Stimulated activated memory B cell treated with anti-CD40 and anti-IgM and Interleukin-4, amounts not matched to agents 10 μg/mL and 1 μg/mL and 100 μg/mL, for 72 hours (primary cell): ENCODE results near the gene DNAH7.

ENCODE experiments used
- ATAC-seq: fragments of 150-1000 bp; cut with Tn5 transposase; 2 replicates; pipeline ENCODE4 v1.10.0; 2021
- H3K27ac Mint-ChIP-seq: one replicate; pipeline ENCODE4 v1.8.0; 2022; ENCODE audit warnings: mild to moderate bottlenecking, mixed read lengths
- H3K27me3 Mint-ChIP-seq: one replicate; pipeline ENCODE4 v1.8.0; 2022; ENCODE audit warnings: mixed read lengths
- H3K36me3 Mint-ChIP-seq: one replicate; pipeline ENCODE4 v1.8.0; 2022; ENCODE audit warnings: mixed read lengths
- H3K4me1 Mint-ChIP-seq: one replicate; pipeline ENCODE4 v1.8.0; 2022; ENCODE audit warnings: mixed read lengths
- H3K4me3 Mint-ChIP-seq: one replicate; pipeline ENCODE4 v1.8.0; 2022; ENCODE audit warnings: mild to moderate bottlenecking, moderate library complexity, mixed read lengths
- H3K9me3 Mint-ChIP-seq: one replicate; pipeline ENCODE4 v1.8.0; 2022; ENCODE audit warnings: mixed read lengths

DNAH7 gene

DNA sequence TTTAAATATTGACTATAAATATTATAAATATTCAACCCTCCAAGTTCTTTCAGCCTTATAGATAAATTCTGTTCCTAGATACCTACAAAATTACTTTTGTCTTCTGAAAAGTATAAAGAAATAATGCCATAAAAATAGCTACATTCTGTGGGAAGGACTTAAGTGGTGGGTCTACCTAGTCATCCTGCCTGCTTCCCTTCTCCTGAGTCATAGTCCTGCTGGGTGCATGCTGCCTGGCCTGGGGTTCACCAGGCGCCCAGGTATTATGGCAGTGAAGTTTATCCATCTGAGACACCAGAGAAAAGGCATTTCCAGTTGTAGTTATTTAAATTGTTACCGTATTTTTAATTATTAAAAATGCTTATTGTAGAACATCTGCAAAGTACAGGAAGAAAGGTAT is 244.2 kb downstream of the DNAH7 start:
- Mint-ChIP-seq H3K27me3 (no peaks in the 10 kb centered on the region), H3K36me3 (no peaks in the 10 kb centered on the region), H3K4me3 (no peak overlapping the region), H3K4me1 (no peaks in the 10 kb centered on the region), H3K9me3 (no peaks in the 10 kb centered on the region), H3K27ac (no peak overlapping the region)
- ATAC-seq = no peak

DNA sequence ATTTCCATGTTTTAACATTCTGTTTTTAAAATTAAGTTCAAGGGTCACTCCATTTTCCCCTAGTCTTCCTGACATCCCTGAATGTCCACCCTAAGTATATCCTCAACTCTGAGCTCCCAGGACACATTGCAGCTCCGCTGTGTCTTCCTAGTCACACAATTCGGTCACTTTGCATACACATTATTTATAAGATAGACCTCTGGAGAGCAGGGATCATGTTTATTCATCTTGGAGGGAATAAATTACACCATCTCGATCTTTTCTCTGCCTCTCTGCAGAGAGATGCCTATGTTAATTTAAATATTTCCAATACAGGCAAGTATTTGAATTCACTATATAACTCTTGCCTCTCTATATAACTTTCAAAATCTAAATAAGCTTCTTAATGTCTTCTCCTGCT is 245.4 kb downstream of the DNAH7 start:
- H3K4me3 Mint-ChIP-seq = no peak overlapping the region
- H3K27ac Mint-ChIP-seq = no peak overlapping the region
- no peaks in the 10 kb centered on the region for H3K27me3 Mint-ChIP-seq
- H3K9me3 Mint-ChIP-seq = no peaks in the 10 kb centered on the region
- no peak for ATAC-seq
- no peaks in the 10 kb centered on the region for H3K36me3 Mint-ChIP-seq
- H3K4me1 Mint-ChIP-seq = no peaks in the 10 kb centered on the region

DNA sequence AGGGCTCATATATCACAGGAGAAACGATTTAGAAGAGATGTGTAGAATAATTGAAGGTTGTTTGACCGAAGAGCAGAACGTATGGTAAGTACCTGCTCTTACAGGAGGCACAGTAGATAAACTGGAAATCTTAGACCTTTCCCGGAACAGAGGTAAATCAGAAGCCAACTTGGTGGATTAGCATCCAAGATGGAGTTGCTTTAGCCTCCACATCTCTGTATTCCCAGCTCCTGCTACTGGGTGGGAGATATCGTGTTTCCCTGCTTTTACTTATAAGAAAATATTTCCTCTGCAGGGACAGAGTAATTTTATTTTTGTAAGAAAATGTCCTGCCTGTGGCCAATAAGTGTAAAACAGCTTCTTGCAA is 247.1 kb downstream of the DNAH7 start:
- no peaks in the 10 kb centered on the region for H3K9me3 Mint-ChIP-seq
- no peaks in the 10 kb centered on the region for H3K4me1 Mint-ChIP-seq
- H3K27me3 Mint-ChIP-seq = no peaks in the 10 kb centered on the region
- no peak for ATAC-seq
- H3K36me3 Mint-ChIP-seq = no peaks in the 10 kb centered on the region
- H3K27ac Mint-ChIP-seq = no peak overlapping the region
- no peak overlapping the region for H3K4me3 Mint-ChIP-seq

DNA sequence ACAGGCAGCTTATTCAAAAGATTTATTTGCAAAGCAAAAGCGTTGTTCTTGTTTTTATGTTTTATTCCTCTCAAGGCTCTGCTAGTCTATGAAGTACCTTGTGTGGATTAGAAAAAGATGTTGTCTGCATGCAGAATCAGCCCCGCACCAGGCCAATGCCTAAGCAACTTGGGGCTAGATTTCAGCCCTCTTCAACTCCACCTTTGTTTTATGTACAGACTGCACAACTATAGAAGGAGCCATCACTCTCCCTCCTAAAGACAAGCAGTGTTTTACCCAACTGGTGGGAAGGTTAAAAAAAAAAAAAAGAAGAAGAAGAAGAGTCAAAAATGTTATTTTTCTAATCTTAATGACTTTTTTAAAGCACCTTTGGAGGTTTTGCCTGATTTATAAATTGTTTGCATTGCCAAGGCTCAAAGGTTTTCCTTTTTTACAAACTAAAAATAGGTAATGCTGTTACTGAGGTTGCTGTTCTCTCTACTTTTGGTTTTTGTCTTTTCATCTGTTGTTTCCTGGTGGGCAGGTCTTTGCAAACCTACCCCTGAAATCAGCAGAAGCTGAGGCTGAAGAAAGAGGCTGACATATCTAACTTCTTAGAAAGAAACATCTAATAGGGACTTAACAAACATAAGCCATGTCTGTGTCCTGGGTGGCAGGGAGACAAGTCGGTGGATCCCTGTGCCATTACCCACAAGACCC is 247.6 kb downstream of the DNAH7 start:
- no peaks in the 10 kb centered on the region for H3K4me1 Mint-ChIP-seq
- H3K27ac Mint-ChIP-seq = no peak overlapping the region
- no peaks in the 10 kb centered on the region for H3K27me3 Mint-ChIP-seq
- no peak for ATAC-seq
- H3K4me3 Mint-ChIP-seq = no peak overlapping the region
- no peaks in the 10 kb centered on the region for H3K9me3 Mint-ChIP-seq
- no peaks in the 10 kb centered on the region for H3K36me3 Mint-ChIP-seq

DNA sequence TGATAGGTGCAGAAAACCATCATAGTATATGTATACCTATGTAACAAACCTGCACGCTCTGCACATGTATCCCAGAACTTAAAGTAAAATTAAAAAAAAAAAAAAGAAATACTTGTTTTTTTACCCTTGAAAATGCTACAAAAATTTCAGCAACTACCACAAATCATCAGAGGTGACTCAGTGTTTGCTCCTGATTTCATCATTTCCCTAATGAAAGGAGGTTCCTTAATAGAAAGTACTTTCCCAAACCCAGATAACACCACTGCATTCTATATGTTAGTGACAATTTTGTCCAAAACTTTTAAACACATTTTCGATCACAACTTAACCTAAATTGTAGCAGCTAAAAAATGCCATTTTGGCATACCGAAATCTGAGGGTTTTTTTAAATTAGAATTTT is 248.3 kb downstream of the DNAH7 start:
- no peaks in the 10 kb centered on the region for H3K27me3 Mint-ChIP-seq
- ATAC-seq = no peak
- no peak overlapping the region for H3K27ac Mint-ChIP-seq
- no peaks in the 10 kb centered on the region for H3K4me1 Mint-ChIP-seq
- no peaks in the 10 kb centered on the region for H3K36me3 Mint-ChIP-seq
- no peak overlapping the region for H3K4me3 Mint-ChIP-seq
- H3K9me3 Mint-ChIP-seq = no peaks in the 10 kb centered on the region

DNA sequence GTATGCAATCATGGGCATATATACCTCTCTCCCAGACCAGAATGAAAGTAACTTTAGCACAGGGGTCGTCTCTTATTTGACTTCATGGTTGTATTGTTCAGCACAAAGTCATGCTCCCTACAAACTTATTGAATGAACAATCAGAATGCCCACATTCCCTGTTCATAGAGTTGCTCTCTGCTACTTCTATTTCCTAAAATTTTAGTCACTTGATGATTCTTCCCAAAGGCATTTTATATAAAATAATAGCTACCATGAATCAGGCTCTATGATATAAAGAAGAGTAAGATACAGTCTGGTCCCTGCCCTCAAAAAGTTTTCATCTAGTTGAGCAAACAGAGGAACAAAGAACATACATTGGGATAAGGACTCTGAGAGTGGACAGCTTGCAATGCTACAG is 249.4 kb downstream of the DNAH7 start:
- H3K27me3 Mint-ChIP-seq = no peaks in the 10 kb centered on the region

DNA sequence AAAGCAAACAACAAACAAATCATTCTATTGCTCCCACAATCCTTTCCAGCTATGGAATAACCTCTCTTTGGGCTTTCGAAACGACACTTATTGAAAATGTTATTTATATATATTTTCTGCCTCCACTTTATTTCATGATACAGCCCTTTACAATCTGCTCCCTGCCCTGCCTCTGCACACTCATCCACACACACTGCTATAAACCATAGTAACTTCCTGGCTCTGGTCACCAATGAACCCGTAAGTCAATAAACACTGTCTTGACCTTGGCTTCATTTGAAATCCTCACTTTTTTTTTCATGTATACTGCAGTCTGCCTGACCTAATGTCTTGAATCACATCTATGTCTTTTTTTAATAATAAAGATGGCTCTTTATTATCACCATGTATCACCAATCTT is 250.1 kb downstream of the DNAH7 start:
- Mint-ChIP-seq H3K27me3 (no peaks in the 10 kb centered on the region), H3K27ac (no peak overlapping the region), H3K4me1 (no peaks in the 10 kb centered on the region), H3K36me3 (no peaks in the 10 kb centered on the region), H3K9me3 (no peaks in the 10 kb centered on the region), H3K4me3 (no peak overlapping the region)
- no peak for ATAC-seq

More for the DNA sequence above, 249.4 kb downstream of the DNAH7 start:
- Mint-ChIP-seq H3K27ac (no peak overlapping the region), H3K4me3 (no peak overlapping the region), H3K36me3 (no peaks in the 10 kb centered on the region), H3K9me3 (no peaks in the 10 kb centered on the region), H3K4me1 (no peaks in the 10 kb centered on the region)
- ATAC-seq = no peak

DNA sequence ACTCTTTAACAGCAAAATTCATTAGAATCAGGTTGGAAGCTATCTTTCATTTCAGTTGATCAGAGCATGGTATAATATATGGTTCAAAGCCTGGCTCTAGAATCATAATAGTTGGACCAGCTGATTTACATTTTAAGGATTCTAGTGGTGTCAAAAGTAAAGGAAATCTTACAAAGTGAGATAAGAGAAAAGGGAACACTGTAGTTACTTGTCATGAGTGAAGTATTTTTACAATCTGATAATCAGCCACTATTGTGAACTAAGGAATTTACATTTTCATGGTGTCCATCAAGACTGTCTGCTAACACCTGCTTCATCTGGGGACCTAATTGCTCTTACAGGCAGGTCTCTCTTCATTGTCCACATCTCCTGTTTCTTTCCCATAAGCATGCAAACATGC is 250.5 kb downstream of the DNAH7 start:
- Mint-ChIP-seq H3K27ac (no peak overlapping the region), H3K36me3 (no peaks in the 10 kb centered on the region)

DNA sequence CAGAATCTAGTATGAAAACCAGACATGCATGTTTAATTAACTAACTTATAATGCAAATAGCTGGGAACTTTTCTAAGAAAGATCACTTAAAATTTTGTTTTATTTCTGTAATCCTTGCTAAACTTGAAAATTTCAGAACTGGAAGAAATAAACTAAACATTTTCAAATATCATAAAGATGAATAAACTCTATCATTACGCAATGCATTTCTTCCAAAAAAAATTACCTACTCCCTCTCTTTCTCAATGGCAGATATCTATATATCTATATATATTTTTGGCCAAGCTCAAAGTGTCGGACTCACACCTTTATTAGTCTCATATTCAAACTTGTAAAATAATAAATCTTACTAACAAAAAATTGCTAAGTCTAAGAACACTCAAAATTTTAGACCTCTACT is 253.6 kb downstream of the DNAH7 start:
- Mint-ChIP-seq H3K36me3 (no peaks in the 10 kb centered on the region), H3K27me3 (no peaks in the 10 kb centered on the region), H3K27ac (no peak overlapping the region), H3K4me1 (no peaks in the 10 kb centered on the region), H3K9me3 (no peaks in the 10 kb centered on the region), H3K4me3 (no peak overlapping the region)
- no peak for ATAC-seq

More for the DNA sequence above, 250.5 kb downstream of the DNAH7 start:
- H3K4me3 Mint-ChIP-seq = no peak overlapping the region
- H3K4me1 Mint-ChIP-seq = no peaks in the 10 kb centered on the region
- H3K27me3 Mint-ChIP-seq = no peaks in the 10 kb centered on the region
- no peaks in the 10 kb centered on the region for H3K9me3 Mint-ChIP-seq
- no peak for ATAC-seq

DNA sequence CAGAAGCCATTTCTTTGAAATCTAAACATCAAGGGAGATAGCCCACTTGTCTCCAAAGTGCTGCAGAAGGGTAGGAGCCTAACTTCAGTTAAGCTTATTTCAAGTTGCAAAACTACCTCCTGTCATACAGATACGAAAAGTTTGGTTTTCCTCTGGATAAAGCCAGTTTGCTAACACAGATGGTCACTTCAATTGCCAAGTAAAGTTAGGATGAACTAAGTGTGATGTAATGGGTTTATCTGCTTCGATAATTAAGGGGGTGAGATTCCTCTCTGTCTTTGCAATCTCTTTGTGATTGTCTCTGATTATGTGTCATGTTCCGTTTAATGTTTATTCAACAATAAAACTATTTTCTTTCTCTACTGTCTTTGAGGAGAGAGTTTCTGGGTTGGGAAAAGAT is 255.2 kb downstream of the DNAH7 start:
- Mint-ChIP-seq H3K27ac (no peak overlapping the region), H3K9me3 (no peaks in the 10 kb centered on the region), H3K27me3 (no peaks in the 10 kb centered on the region), H3K36me3 (no peaks in the 10 kb centered on the region), H3K4me1 (no peaks in the 10 kb centered on the region), H3K4me3 (no peak overlapping the region)
- no peak for ATAC-seq

DNA sequence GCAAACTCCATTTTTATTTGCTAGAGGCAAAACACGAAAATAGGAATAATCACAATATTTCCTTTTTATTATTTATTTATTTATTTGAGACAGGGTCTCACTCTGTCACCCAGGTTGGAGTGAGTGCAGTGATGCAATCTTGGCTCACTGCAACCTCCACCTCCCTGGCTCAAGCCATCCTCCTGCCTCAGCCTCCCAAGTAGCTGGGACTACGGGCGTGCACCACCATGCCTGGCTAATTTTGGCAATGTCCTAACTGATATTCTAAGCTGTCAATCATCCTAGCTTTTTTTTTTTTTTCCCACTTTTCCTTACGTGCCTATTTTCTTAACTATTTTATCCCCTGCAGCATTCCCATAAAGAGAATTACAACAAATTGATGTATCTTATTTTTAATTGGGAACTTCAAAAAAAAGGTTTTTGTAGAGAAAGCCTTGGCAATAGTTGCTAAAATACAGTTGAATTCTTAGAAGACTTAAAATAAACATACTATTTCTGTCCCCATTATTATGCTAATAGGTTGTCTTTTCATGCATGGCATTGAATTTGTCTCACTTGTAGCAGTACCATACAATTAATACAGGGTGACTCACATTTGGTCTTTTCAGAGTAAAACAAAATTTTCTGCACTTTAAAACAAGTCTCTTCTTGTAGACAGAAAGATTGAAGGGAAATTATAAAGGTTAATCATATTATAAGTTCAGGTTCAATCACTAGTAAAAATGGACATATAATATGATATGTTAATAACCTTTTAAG is 258.1 kb downstream of the DNAH7 start:
- H3K27ac Mint-ChIP-seq = no peak overlapping the region
- no peaks in the 10 kb centered on the region for H3K4me1 Mint-ChIP-seq
- no peaks in the 10 kb centered on the region for H3K27me3 Mint-ChIP-seq
- H3K9me3 Mint-ChIP-seq = no peaks in the 10 kb centered on the region
- no peak overlapping the region for H3K4me3 Mint-ChIP-seq
- ATAC-seq = no peak
- H3K36me3 Mint-ChIP-seq = no peaks in the 10 kb centered on the region

DNA sequence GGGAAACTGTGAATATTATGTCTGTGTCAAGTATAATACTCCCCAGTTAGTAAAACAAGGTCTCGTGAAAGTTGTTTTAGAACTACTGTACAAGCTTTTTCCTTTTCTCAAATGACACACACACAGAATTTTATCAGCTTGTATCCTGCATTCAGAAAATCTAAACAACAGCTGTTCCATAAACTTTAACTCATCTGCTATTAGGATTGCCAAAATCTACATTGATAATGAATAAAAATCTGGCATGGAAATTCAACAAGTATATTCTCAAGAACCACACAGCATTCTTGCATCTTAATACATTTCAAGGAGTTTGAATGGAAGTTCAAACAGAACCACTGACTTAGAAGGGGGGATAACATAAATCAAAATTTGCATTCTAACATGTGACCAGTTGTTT is 260.4 kb downstream of the DNAH7 start:
- H3K9me3 Mint-ChIP-seq = no peaks in the 10 kb centered on the region
- H3K4me1 Mint-ChIP-seq = no peaks in the 10 kb centered on the region
- H3K27me3 Mint-ChIP-seq = no peaks in the 10 kb centered on the region
- ATAC-seq = no peak
- H3K36me3 Mint-ChIP-seq = no peaks in the 10 kb centered on the region
- no peak overlapping the region for H3K4me3 Mint-ChIP-seq
- no peak overlapping the region for H3K27ac Mint-ChIP-seq

DNA sequence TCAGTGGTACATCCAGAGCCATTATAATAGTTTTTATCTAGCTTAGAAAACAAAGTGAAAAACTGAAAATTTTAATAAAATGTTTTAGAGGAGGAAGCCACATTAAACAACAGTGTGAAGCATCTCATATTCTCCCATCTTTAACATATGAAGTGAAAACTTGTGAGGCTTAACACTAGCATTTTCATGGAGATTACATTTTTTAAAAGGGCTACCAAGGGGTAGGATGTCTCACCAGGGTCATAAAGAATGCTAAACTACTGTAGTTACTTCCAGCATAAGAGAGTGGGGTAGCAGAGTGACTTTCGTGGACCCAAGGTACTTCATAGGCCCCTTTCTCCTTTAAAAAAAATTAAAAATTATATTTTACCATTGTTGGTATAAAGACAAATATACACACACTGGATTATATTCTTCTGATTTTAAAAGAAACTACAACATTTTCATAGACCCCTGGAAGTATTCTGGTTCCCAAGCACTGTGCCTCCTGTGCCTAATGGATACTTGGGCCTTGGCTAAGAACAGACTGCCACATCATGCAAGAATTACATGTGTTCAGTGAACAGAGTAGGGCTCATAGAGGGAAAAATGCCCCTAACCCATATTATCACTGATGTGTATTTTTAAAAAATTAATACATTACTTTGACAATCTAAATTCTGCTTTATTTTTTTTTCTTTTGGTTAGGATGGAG is 263.2 kb downstream of the DNAH7 start:
- Mint-ChIP-seq H3K36me3 (no peaks in the 10 kb centered on the region), H3K4me3 (no peak overlapping the region), H3K9me3 (no peaks in the 10 kb centered on the region), H3K4me1 (no peaks in the 10 kb centered on the region), H3K27me3 (no peaks in the 10 kb centered on the region), H3K27ac (no peak overlapping the region)
- no peak for ATAC-seq

DNA sequence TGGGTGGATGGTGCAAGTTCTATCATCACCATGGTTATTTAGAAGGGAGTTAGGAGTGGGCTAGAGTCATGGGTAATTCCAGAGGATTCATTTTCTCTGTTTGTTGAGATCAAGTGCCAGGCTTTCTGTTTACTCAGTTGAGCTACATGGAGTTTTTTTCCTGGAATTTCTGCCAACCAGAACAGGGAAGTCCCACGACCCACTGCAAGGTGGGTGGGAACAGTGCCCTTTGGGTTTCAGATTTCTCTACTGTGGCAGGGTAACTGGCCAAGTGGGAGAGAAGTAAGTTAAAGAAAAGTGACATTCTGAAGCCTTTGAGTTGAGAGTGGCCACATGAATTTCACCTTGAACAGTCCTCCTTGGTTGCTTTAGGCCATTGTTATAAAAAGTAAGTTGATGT is 272.8 kb downstream of the DNAH7 start:
- Mint-ChIP-seq H3K9me3 (peaks cover 4% of the 10 kb centered on the region), H3K4me1 (no peaks in the 10 kb centered on the region), H3K27me3 (no peaks in the 10 kb centered on the region), H3K4me3 (no peak overlapping the region), H3K36me3 (peaks cover 3% of the 10 kb centered on the region), H3K27ac (no peak overlapping the region)
- ATAC-seq = no peak

DNA sequence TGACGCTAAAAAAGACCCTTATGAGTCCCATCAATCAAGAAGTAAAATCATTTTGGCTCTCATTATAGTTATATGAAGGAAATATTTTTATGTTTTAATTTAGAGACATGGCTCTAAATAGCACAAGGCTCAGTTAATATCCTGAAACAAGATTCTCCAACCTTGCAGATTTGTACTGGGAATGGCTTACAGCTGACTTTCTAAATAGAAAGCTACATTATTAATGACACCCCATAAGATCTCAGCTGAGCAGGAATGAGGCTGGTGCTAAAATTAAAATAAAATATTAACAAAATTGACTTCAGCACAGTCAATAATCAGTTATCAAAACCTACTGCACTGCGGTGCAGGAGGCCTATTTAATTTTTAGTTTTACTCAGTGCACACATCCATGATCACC is 274.8 kb downstream of the DNAH7 start:
- H3K27ac Mint-ChIP-seq = no peak overlapping the region
- H3K4me3 Mint-ChIP-seq = no peak overlapping the region
- peaks cover 12% of the 10 kb centered on the region for H3K9me3 Mint-ChIP-seq
- H3K27me3 Mint-ChIP-seq = no peaks in the 10 kb centered on the region
- H3K4me1 Mint-ChIP-seq = no peaks in the 10 kb centered on the region
- peaks cover 19% of the 10 kb centered on the region for H3K36me3 Mint-ChIP-seq
- no peak for ATAC-seq

DNA sequence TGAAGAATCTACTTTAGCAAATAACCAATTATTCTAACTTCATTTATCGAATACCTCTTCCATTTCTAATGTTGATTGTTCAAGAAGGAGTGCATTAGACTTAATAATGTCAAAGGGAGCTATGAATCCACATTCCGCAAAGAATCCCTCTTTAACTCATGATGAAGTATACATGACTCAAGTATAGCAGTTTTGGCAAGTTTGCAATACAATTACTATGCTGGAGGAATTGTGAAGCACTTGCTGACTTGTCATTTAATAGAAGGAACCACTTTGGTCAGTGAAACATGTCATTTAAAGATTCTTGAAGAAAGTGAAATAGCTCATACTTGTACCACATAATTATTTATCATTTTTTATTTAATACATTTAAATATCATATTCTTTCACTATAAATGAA is 286.5 kb downstream of the DNAH7 start:
- H3K27me3 Mint-ChIP-seq = peaks cover 3% of the 10 kb centered on the region
- no peak for ATAC-seq
- no peak overlapping the region for H3K4me3 Mint-ChIP-seq
- no peaks in the 10 kb centered on the region for H3K4me1 Mint-ChIP-seq
- H3K27ac Mint-ChIP-seq = no peak overlapping the region
- no peaks in the 10 kb centered on the region for H3K9me3 Mint-ChIP-seq
- H3K36me3 Mint-ChIP-seq = no peaks in the 10 kb centered on the region
